Renal cortical epithelial cell (primary cell): ENCODE results near the gene PRDM16. TPM values are rescaled to one million over a fixed set of nuclear protein-coding genes. Genes with fewer than 3 reads are reported as not detected.
A peak's percentile ranks its signal among the peaks of the same experiment; 100 is the strongest.

Experiments used
- DNase-seq: peaks from one replicate; pipeline ENCODE4 v3.0.0-alpha.2; 2011; ENCODE audit warnings: low read depth
- total RNA-seq: library from RNA; depleted of rRNA; stranded (reverse); fragments of >200 nt; gene quantifications from 2 replicates; pipeline ENCODE4 v1.2.3, GENCODE V29; 2014

PRDM16 gene
- total RNA-seq, 1 donor from 2014 or later = 0.94 TPM

DNA sequence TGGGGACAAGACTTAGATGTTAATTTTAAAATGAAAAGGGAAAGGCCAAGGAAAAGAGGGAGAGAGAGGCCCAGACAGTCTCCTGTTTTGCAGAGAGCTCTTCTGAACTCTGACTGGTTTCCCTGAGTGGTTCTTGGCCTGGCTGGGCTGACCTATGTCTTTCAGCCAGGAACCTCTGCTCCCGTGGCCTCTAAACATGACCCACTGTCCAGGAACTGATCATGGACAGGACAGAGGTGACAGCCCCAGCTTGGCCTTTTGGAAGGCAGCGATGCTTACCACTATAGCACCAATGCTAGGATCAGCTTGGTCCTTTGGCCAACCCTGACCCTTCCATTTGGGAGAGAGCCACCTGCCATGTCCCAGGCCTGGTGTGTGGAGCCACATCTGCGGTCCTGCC, 55.2 kb downstream of the PRDM16 start:
- no peak for DNase-seq

DNA sequence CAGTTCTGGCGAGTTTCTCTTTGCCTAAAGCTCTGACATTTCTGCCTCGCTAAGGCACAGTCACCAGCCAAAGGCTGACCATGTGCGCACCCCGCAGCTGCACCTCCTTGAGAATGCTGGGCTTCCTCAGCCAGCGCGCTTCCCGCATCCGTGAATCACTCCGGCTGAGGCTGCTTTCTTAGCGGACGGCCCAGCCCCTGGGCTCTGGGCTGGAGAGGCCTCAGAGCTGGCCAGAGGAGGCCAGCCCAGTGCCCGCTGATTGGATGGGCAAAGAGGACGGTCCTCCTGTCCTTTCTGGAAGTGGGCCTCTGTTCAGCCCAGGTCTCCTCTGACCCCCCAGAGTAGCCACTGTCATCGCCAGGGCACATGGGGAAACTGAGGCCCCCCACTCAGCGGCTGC, 56.1 kb downstream of the PRDM16 start:
- DNase-seq = no peak

DNA sequence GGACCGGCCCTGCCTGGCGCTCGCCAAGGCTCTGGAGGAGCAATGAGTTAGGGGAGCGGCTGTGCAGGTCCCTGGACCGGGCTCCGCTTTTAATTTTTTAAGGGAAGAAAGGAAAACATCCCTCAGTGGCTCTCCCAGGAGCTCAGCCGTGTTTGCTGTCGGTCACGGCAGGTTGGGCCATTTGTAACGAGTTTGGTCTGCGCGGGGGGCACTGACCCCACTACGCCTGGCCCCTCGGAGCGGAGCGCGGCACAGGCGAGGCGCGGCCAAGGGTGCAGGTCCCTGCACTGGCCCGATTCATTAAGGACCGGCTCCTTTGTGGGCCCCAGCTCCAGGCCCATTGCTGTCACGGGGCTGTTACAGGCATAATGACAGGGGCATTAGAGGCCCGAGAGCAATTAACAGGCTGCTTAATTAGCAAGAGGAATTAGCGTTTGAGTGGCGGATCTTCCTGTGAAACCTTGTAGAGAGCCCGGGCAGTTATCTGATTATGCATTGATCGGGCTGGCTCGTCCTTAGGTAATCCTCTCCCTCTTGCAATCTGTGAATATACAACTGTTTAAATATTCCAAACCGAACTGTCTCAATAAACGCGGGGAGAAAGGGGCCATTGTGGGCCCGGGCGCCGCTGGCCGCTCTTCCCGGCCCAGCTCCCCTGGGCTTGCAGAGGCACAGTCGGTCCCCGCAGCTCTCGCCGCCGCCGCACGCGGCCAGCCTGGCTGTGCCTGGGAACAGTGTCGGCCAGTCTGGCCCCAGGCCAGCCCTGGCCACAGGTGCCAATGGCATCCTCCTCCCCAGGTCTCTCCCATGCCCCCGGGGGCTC, 56.8 kb downstream of the PRDM16 start:
- DNase-seq = no peak

DNA sequence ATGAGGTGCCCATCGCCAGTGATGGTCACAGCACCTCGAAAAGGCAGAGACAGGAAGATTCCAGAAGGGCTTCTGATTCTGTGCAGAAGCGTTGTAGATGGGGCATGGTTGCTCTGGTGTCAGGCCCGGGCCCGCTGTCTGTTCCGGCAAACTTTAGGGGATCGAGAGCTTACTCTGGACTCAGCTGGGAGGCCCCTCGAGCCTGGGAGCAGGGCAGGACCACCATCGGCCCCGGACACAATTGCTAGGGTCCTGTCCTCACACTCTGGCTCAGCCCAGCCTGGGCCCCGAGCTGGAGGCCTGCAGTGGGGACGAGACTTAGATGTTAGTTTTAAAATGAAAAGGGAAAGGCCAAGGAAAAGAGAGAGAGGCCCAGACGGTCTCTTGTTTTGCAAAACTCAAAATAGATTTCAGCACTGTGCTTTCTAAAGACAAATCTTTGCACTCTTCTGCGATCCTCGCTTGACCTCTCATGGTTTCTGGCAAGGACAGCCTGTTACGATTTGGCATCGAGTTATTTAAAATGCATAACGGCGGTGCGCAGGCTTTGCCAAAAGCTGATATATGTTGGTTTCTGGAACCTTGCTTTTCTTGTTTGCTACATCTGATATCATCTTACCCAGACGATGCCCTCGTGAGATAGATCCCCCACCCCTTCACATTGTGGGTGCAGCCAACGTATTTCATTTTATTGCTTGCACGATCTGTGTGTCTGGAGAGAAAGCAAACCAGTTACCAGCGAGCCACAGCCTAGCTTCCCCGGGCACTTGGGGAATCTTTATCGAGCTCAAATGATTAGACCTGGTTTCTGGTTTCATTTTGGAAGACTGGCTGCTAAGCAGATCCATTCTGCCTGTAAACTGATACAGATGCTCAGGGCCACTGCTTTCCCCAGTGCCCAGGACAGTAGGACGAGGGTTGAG, 58.0 kb downstream of the PRDM16 start:
- DNase-seq = no peak

DNA sequence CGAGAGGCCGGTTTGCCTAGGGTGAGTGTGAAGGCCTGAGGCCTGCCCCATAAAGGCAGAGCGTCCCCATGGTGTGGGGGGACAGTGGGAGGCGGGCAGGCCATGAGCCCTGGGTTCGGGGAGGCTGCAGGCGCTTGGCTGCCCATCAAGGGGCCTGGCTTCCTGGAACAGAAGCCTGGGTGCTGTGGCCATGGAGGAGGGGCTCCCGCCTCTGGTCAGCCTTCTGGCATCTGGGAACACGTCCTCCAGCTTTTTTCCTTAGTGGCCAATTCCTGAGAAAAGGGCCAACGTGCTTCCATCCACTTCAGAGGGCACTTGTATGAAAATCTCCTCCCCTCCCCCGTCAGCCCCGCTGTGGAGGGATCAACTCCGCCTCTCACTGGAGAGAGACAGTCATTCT, 58.7 kb downstream of the PRDM16 start:
- DNase-seq = no peak

DNA sequence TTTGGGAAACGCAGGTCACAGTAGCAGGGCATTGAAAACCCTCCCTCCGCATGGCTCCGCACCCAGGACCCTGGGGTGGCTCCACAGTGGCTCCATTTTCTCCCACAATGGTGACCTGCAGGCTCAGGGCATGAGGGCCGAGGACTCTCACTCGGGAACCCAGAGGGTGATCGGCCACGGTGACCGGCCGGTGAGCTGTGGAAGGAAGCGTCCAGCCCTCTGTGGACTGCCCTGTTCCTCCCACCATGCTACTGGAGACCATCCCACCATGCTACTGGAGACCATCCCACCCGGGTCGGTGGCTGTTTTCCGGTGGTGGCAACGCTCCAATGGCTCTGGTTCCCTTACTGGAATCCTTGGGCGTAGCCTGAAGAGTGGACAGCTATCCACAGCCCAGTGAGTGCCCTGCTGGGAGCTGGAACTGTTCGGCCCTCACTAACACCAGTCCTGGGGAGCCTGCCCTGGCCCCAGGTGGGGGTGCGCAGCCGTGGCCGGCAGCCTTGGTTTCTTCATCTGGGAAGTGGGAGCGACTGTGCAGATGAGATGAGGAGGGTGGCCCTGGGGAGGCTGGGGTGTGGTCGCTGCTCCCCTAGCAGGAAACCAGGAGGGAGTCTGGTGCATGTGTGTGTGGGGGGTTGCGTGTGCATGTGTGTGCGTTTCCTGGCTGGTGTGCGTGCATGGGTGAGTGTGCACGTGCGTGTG, 59.6 kb downstream of the PRDM16 start:
- no peak for DNase-seq

DNA sequence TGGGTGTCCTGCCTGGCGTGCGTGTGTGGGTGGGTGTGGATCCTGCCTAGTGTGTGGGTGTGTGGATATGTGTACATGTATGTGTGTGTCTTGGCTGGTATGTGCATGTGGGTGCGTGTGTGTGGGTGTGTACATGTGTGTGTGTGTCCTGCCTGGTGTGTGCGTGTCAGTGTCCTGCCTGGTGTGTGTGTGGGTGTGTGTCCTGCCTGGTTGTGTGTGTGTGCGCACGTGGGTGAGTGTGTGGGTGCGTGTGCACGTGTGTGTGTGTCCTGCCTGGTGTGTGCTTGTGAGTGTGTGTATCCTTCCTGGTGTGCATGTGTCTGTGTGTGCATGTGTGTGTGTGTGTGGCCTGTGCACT, 60.1 kb downstream of the PRDM16 start:
- no peak for DNase-seq

DNA sequence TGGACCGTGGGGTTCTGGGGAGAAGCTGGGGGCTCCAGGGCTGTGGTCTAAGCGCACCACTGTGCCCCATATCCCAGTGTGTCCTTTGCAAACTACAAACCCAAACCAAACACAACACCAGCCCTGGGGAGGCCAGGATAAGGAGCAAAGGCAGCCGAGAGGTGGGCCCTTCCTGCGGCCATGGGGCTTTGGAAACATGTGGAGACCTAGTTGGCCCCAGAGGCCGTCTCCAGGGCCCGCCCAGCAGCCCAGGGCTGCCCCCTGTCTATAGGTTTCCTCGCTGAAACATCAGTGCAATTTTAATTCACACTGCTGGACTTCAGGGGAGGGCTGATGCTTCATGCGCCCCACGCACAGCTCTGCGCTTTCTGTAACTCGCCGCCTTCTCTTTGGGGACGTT, 61.3 kb downstream of the PRDM16 start:
- DNase-seq = no peak

DNA sequence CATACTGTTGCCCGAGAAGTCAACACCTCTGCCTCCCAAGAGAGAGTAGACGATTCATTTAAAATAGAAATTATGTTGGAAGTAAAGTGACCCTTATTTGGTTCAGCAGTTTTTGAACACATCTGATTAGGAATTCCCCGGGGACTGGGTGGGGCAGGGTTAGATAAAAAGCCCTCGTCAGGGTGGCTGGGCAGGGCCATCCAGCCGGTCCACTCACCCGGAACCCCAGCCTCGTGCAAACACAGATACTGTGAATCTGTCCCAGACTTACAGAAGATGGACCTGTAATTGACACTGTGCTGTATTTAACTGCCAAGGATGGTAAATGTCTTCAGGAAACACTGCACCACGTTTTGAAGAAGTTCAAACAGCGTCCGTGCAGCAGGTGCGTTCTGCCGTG, 63.7 kb downstream of the PRDM16 start:
- DNase-seq = no peak

DNA sequence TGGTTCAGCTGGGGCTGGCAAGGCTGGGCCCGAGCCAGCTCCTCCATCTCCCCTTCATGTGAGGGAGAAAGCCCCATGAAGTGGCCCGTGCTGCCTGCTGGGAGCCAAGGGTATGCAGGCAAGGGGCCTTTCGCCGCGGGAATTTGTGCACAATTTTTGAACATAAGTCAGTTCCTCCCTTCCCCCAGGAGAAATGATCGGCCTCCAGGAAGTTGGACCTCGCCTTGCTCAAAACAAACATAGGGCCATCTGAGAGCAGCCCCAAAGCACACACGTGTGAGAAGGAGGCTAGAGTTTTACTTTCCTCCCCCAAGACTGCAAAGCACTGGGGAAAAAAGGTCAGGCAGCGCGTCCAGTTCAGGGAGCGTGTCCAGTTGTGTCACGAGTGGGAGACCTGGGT, 64.7 kb downstream of the PRDM16 start:
- DNase-seq = peak; percentile 0

DNA sequence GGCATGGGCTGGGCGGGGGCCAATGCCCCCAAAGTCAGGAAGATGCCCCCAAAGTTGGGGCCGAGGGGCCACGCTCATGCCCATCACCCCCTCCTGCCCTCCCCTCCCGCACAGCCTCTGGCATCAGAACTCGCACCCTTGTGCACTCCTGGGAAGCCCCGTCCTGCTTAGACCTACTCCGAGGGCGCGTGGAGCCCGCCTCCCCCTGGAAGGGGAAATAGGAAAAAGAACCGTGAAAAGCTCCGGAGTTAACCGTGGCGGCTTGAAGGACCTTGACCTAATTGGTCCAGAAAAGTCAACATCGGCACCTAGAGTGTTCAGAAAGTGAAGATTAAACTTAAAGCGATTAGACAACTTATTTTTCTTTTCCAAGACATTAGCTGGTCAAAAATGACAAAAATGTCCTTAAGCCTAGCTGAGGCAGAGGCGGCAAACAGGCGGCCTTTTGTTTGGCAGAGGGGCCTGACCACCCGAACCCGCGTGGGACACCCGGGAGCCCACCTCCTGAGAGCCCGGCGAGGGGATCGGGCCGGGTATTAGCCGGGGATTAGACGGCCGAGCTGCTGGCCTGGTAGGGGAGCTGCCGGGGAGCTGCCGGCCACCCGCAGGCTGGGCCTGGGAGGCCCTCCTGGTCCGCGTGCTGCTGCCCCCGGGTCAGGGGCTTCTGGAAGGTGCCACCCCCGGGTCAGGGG, 65.5 kb downstream of the PRDM16 start:
- no peak for DNase-seq

DNA sequence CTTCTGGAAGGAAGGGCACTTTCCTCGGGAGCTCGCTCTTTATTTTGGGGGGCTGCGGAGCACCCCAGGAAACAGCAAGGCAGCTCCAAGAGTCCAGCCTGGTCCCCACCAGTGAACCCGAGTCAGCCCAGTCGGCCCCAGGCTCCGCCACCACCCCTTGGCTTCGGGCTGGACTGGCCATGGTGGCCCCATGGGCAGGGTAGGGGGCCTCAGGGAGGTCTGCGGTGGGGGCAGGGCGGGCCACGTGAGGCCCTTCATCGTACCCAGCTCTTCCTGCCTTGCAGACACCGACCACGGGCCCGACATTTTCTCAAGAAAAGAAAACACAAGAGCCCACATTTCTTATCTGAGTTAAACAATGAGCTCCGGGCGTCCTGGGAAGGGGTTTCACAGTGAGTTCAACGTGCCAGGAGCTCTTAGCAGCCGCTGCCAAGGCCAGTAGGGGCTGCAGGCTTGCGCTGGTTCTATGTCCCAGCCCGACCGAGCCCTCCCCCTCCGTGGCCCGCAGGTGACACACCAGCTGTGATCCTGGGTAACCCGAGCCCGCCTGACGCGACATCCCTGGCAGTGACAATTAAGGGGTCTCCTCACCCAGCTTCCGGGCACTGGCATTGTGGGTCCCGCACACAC, 66.2 kb downstream of the PRDM16 start:
- DNase-seq = no peak

DNA sequence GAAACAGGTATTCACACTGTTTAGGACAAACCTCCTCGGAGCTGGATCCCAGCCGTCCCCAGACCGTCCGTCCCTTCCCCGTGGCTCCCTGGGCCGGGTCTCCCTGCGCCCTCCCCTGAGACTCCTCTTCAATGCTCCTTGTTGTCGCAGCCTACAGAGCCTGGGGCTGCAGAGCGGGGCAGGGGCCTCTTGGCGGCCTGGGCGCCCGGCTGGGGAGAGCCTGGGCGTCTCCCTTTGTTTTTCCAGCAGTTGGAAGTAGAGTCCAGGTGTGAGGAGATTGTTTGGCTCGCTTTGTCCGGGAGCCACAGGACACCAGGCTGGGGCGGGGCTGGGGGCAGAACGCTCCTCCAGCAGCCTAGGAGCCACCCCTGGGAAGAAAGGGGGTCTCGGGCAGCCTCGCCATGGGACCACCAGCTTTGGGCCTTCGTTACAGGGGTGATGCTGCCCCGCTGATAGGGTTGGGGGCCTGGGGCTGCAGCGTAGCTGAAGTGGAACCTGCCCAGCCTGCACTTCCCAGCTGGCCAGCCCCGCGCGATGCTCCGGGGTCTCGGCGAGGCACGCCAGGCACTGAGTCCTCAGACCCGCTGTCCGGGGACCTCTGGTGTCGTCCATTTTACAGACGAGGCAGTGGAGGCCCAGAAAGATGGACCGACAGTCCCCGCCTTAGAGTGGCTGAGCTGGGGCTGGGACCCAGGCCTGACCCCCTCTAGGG, 66.9 kb downstream of the PRDM16 start:
- DNase-seq = no peak

DNA sequence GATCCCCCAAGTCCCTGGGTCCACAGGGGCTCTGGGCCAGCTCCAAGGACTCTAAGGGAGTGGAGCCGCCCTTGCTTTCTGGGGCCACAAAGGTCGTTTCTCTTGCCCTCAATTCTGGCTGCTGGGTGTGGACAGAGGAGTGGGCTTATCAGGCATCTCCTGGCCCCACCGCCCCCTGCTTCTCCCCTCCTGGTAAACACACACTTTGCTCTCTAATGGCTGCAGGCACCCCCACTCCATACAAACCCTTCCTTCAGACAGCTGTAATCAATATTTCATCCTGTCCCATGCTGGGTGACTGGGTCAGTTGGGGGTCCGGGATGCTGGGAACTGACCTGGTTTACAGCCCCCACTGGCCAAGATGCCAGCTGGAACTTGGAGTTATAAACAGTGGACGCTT, 67.5 kb downstream of the PRDM16 start:
- DNase-seq = no peak

DNA sequence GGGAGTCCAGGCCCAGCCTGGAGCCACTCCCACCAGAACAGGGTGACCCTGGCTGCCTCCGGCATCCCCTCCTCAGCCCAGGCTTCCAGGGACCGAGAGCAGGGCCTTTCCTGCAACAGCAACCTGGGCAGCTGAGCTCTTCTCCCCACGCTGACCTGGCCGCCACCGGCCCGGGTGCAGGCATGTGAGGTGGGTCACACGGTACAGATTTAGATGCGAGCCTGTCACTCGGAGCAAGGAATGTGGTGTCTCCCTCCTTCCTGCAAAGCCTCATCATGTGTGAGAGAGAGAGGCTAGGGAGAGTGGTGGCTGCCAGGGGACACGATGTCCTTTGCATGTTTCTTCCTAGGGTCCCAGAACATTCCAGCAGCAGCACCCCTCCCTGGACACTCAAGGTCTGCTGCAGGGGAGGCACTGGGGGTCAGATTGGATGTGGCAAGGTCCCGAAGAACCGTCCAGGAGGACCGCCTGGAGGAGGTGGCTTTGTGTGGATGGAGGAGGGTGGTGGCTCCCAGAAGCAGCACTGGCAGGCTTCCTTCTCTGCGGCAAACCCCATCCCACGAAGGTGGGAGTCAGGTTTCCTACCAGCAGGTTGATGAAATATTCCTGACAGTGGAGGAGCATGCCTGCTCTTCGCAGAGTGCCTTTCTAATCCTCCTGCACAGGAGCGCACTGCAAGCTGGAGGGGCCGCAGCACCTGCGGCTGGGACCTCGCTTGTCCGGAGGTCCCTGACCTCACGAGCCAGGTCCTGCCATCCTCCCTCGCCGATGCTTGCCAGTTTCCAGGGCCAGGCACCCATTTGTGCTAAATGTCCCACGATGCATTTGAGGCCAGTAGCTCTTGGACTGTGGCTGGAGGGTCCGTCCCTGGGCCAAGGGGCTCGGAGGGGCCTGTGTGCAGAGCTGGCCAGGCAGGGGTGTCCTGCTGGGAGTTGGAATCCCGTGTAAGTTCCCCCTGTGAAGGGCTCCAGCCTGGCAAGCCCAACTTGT, 68.4 kb downstream of the PRDM16 start:
- DNase-seq = no peak

DNA sequence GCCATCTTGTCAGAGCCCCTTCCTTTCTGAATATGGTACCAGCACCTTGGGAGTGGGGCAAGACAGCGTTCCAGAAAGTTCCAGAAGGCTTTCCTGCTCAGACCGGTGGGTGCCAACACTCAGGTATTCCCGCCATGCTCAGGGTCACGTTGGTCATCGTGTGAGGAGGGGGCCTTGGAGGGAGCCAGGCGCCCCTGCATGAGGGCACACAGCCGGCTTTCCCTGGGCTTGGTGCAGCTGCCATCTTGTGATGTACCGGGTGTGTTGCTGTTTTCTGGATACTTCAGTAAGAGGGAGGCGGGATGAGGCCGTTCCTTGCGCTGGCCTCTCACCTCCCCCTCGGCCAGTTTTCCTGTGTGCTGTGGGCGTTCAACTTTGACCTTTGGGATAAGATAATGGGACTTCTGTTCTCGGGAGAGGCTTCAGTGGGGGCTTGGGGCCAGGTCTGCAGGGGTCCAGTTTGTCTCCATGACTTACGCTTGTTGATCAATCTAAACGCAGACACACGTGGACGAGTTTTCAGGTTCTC, 69.7 kb downstream of the PRDM16 start:
- DNase-seq = no peak

DNA sequence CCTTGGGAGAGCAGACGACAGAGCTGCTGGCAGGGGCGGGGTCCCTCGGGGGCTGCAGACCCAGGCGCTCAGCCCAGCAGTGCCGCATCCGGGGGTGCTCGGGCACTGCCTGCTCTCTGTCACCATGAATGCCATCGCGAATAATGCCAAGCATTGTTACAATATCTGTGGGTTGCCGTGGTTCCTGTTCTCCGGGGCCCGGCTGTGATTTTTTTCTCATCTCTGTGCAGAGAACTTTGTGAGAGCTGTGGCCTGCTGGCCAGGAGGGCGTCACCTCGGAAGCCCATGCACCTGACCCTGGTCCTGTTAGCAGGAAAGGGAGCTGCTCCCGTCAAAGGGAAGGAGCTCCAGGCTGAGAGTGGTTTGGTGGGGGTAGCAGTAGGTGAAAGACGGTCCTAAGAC, 70.4 kb downstream of the PRDM16 start:
- no peak for DNase-seq

DNA sequence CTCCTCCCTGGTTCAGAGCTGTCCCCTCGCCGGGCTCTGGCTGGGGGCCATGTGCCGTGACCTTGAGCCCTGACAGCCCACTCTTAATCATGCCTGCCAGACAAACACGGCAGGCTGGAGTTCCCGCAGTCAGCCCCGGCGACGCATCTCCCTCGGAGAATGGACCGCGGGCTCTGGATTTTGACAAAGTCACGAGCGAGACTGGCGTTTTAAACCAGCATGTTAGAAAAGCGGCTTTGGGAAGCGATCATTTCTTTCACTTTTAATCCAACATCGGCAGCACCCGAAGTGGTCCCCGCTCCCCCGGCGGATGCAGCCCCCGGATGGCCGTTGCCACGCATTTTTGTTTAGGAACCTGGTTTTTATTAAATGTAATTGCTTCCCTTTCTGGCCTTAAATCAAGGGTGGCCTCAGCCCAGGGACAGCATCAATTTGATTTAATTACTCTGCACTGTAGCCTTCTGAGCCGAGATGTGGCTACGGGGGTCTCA, 70.9 kb downstream of the PRDM16 start:
- no peak for DNase-seq

DNA sequence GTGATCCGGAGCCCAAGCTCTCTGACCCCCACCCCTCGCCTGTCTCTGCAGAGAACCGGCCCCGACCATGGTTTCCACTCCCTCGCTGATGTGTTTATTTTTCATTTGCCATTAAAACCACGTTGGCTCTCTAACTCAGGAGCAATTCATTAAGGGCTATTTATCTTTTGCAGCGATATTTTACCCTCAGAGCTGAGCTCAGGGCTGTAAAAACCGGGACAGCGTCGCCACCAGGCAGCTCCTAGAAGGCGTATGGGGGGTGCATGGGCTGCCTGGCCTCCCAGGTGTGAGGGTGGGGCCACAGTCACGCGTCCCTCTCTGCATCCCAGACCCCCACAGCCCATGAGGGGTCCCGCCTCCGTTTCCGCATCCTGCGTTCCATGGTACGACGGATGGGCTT, 71.4 kb downstream of the PRDM16 start:
- no peak for DNase-seq
